ENCODE results near the gene CYB5RL. TPM values are rescaled to one million over a fixed set of nuclear protein-coding genes. Genes with fewer than 3 reads are reported as not detected.

The CYB5RL gene
- total RNA-seq, 3 donors from 2014 or later (not counting 1 experiment from before 2014, with no cell fraction given), result 5.6 to 6.7 (median 6.2) TPM

DNA sequence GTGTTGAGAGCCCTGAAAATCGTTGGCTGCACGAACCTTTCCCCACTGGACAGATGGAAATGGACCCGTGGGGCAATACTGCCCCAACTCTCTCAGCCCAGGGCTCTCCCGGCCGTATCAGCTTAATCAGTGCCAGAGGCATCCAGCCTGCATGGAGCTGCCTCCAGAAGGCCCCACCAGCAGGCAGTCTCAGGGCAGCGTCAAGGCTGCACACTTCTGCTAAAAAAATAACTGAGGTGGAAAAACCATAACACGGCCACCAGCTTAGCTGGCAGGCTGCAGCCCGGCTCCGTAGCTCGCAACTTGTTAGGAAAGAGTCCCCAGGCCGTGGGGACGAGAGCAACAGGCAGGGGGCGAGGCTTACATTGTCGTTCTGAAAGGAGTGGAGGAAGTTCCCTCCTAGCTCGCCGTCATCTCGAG lies 28.1 kb upstream of the CYB5RL start:
- Histone ChIP-seq H3K9me3 (ENCODE audit: control insufficient read depth, insufficient read depth, low read length) (no peaks in the 10 kb centered on the region), H3K27ac (ENCODE audit: low read length) (no peak overlapping the region), H3K27me3 (ENCODE audit: control insufficient read depth, insufficient read depth, low read length) (no peaks in the 10 kb centered on the region), H3K4me1 (ENCODE audit: control insufficient read depth, insufficient read depth, low read length) (peaks cover 11% of the 10 kb centered on the region), H3K36me3 (ENCODE audit: control insufficient read depth, insufficient read depth, low read length) (peaks cover 9% of the 10 kb centered on the region), H3K4me3 (ENCODE audit: low read length) (no peak overlapping the region)
- peak overlapping the region; percentile 68 to 70 for H3K27ac Mint-ChIP-seq
- peaks cover 21 to 43% of the 10 kb centered on the region in 2 donors for H3K4me1 Mint-ChIP-seq
- TF ChIP-seq, protein P1, sequence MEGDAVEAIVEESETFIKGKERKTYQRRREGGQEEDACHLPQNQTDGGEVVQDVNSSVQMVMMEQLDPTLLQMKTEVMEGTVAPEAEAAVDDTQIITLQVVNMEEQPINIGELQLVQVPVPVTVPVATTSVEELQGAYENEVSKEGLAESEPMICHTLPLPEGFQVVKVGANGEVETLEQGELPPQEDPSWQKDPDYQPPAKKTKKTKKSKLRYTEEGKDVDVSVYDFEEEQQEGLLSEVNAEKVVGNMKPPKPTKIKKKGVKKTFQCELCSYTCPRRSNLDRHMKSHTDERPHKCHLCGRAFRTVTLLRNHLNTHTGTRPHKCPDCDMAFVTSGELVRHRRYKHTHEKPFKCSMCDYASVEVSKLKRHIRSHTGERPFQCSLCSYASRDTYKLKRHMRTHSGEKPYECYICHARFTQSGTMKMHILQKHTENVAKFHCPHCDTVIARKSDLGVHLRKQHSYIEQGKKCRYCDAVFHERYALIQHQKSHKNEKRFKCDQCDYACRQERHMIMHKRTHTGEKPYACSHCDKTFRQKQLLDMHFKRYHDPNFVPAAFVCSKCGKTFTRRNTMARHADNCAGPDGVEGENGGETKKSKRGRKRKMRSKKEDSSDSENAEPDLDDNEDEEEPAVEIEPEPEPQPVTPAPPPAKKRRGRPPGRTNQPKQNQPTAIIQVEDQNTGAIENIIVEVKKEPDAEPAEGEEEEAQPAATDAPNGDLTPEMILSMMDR (IDR thresholded peaks at IDR 0.05), result no peak
- H3K27me3 Mint-ChIP-seq (ENCODE audit: low read depth in 2 of 2), result no peaks in the 10 kb centered on the region
- H3K4me3 Mint-ChIP-seq, result no peak overlapping the region
- no peak for ATAC-seq
- no peak for DNase-seq
- H3K36me3 Mint-ChIP-seq, result no peaks in the 10 kb centered on the region
- H3K9me3 Mint-ChIP-seq, result no peaks in the 10 kb centered on the region
- intact Hi-C loops (cut with micrococcal nuclease), result no loop called here
- 94% methylated on average over 17 of the region's 17 CpGs for WGBS (ENCODE audit: insufficient coverage)

- no peak overlapping the region for H3K4me3 ChIP-seq (ENCODE audit: low read length)
These were observed 27.3 kb upstream of the CYB5RL start for GRCh38 chr1:54227091-54227602.

DNA sequence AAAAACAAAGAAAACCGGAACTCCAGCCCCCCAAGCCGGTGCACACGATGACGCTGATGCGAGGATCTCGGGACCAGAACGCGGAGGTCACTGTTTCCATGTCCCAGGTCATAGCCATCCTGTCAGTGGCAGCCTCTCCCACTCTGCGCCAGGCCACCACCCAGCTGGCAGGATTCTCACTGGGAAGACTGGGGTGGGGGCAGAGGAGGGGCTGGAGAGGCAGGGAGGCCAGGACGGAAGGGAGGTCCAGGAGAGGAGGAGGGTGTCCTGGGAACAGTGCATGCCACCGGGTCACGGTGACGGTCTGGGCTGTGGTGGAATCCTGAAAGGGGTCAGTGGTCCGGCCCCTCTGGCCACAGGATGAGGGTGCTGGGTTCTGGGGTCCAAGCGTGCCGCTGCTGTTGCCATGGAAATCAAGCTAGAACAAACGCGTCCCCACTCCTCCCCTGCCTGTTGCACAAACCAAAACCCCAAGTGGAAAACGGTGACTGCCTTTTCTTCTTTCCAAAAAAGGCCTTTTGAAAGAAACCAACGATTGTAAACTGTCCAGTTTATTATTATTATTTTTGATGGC lies 26.2 kb upstream of the CYB5RL start:
- Histone ChIP-seq H3K9me3 (ENCODE audit: control insufficient read depth, insufficient read depth, low read length) (no peaks in the 10 kb centered on the region), H3K27ac (ENCODE audit: low read length) (no peak overlapping the region), H3K4me3 (ENCODE audit: low read length) (no peak overlapping the region), H3K36me3 (ENCODE audit: control insufficient read depth, insufficient read depth, low read length) (peaks cover 9% of the 10 kb centered on the region), H3K4me1 (ENCODE audit: control insufficient read depth, insufficient read depth, low read length) (peaks cover 13% of the 10 kb centered on the region), H3K27me3 (ENCODE audit: control insufficient read depth, insufficient read depth, low read length) (no peaks in the 10 kb centered on the region)
- H3K27ac Mint-ChIP-seq, result peak overlapping the region in 1 of 2 donors; percentile 58
- peaks cover 12 to 49% of the 10 kb centered on the region in 2 donors for H3K4me1 Mint-ChIP-seq
- intact Hi-C loops (cut with micrococcal nuclease), result no loop called here
- ATAC-seq (no peak), DNase-seq (no peak)
- no peaks in the 10 kb centered on the region for H3K27me3 Mint-ChIP-seq (ENCODE audit: low read depth in 2 of 2)
- H3K4me3 Mint-ChIP-seq, result no peak overlapping the region
- TF ChIP-seq, protein P1 (IDR thresholded peaks at IDR 0.05), result no peak
- H3K36me3 Mint-ChIP-seq, result no peaks in the 10 kb centered on the region
- WGBS (ENCODE audit: insufficient coverage), result 94% methylated on average over 20 of the region's 20 CpGs
- H3K9me3 Mint-ChIP-seq, result no peaks in the 10 kb centered on the region

More at GRCh38 chr1:54227091-54227602, 27.3 kb upstream of the CYB5RL start:
- H3K36me3 Mint-ChIP-seq, result no peaks in the 10 kb centered on the region
- intact Hi-C loops (cut with micrococcal nuclease), result no loop called here
- H3K9me3 Mint-ChIP-seq, result no peaks in the 10 kb centered on the region
- H3K27me3 Mint-ChIP-seq (ENCODE audit: low read depth in 2 of 2), result no peaks in the 10 kb centered on the region
- no peak for DNase-seq
- Histone ChIP-seq H3K27ac (ENCODE audit: low read length) (no peak overlapping the region), H3K27me3 (ENCODE audit: control insufficient read depth, insufficient read depth, low read length) (no peaks in the 10 kb centered on the region), H3K4me1 (ENCODE audit: control insufficient read depth, insufficient read depth, low read length) (peaks cover 11% of the 10 kb centered on the region), H3K9me3 (ENCODE audit: control insufficient read depth, insufficient read depth, low read length) (no peaks in the 10 kb centered on the region), H3K36me3 (ENCODE audit: control insufficient read depth, insufficient read depth, low read length) (peaks cover 9% of the 10 kb centered on the region)
- H3K4me3 Mint-ChIP-seq, result no peak overlapping the region
- peak overlapping the region; percentile 68 to 70 for H3K27ac Mint-ChIP-seq
- TF ChIP-seq, protein P1 (IDR thresholded peaks at IDR 0.05), result no peak
- H3K4me1 Mint-ChIP-seq, result peaks cover 21 to 51% of the 10 kb centered on the region in 2 donors
- peak in 1 of 3 donors; percentile 19 for ATAC-seq
- 84% methylated on average over 8 of the region's 8 CpGs for WGBS (ENCODE audit: insufficient coverage)

Measured in natural killer cell (primary cell).